H4 (cell line): Measurements from ENCODE around the gene POLR1A. TPM values are rescaled to one million over a fixed set of nuclear protein-coding genes. Genes with fewer than 3 reads are reported as not detected.

Source experiments
- DNase-seq: peaks from one replicate; pipeline ENCODE4 v3.0.0-alpha.2; 2015; ENCODE audit warnings: low spot score
- total RNA-seq: library from RNA; depleted of rRNA; stranded (reverse); fragments of >200 nt; shearing (Covaris generic); gene quantifications from 2 replicates; pipeline ENCODE4 v1.2.3, GENCODE V29; 2014; rRNA removed

Gene POLR1A
- 15.3 and 18.9 TPM in 2 replicates for total RNA-seq

- DNase-seq, result peak; percentile 90
Observed at GRCh38 chr2:86105252-86105968, at the start of gene POLR1A. POLR1A (minus strand) TSS chr2:86105886; CDS start chr2:86105776, 110 bp downstream.

GRCh38 chr2:86150502-86150901, 44.8 kb upstream of the POLR1A start:
- DNase-seq, result no peak

- DNase-seq, result no peak
Observed at GRCh38 chr2:86147793-86148192, 42.1 kb upstream of the POLR1A start.

GRCh38 chr2:86143926-86144685, 38.4 kb upstream of the POLR1A start:
- DNase-seq, result no peak

GRCh38 chr2:86143307-86143706, 37.6 kb upstream of the POLR1A start:
- DNase-seq, result no peak

- DNase-seq, result no peak
Observed at GRCh38 chr2:86142436-86143257, 37.0 kb upstream of the POLR1A start.

GRCh38 chr2:86140969-86141392, 35.3 kb upstream of the POLR1A start:
- DNase-seq, result no peak

GRCh38 chr2:86139981-86140380, 34.3 kb upstream of the POLR1A start:
- no peak for DNase-seq

GRCh38 chr2:86138736-86139625, 33.3 kb upstream of the POLR1A start:
- no peak for DNase-seq

- no peak for DNase-seq
Observed at GRCh38 chr2:86136141-86136540, 30.5 kb upstream of the POLR1A start.

- DNase-seq, result no peak
Observed at GRCh38 chr2:86135653-86136052, 30.0 kb upstream of the POLR1A start.

- DNase-seq, result no peak
Observed at GRCh38 chr2:86134709-86135108, 29.0 kb upstream of the POLR1A start.

- DNase-seq, result no peak
Observed at GRCh38 chr2:86124683-86125082, 19.0 kb upstream of the POLR1A start.

GRCh38 chr2:86123328-86123925, 17.7 kb upstream of the POLR1A start:
- DNase-seq, result no peak

GRCh38 chr2:86118130-86118529, 12.4 kb upstream of the POLR1A start:
- DNase-seq, result no peak

GRCh38 chr2:86107031-86107430, 1.3 kb upstream of the POLR1A start:
- DNase-seq, result no peak

GRCh38 chr2:86105969-86106945, 571 bp upstream of the POLR1A start, which contains the start of gene PTCD3:
PTCD3 (plus strand) TSS chr2:86106235; CDS start chr2:86106248, 13 bp downstream.
- DNase-seq, result peak; percentile 96

- DNase-seq, result no peak
Observed at GRCh38 chr2:86102157-86102556, 3.5 kb downstream of the POLR1A start.

GRCh38 chr2:86097913-86098312, 7.8 kb downstream of the POLR1A start:
- no peak for DNase-seq
